IMR-90 (cell line): ENCODE results near the gene SLC34A2. TPM values are rescaled to one million over a fixed set of nuclear protein-coding genes. Genes with fewer than 3 reads are reported as not detected.

ENCODE experiments used
- ATAC-seq: fragments of 200-7000 bp; cut with Tn5 transposase; 2 replicates; pipeline ENCODE4 v1.9.1; 2020; ENCODE audit warnings: low read depth, mild to moderate bottlenecking, moderate library complexity
- BruUV-seq: library from RNA; stranded (reverse); fragments of 400-500 nt; replicated peaks from 2 replicates; lab custom pipeline; 2021; lab: Mats Ljungman, UMichigan
- CTCF ChIA-PET: fragments of 300-600 bp; formaldehyde crosslinking; extraction: SDS; loops from one replicate; lab custom pipeline; 2021; ENCODE audit warnings: antibody characterized with exemption; lab: Yijun Ruan, JAX
- POLR2A ChIA-PET: fragments of 300-600 bp; sonication (Branson Sonifier 250); formaldehyde crosslinking; loops from one replicate; lab custom pipeline; 2022; ENCODE audit warnings: antibody characterized with exemption; ENCODE audit not compliant: unreplicated experiment; lab: Charles Lee
- DNase-seq: peaks from one replicate; pipeline ENCODE4 v3.0.0; 2013
- H2AFZ ChIP-seq: replicated peaks from 2 replicates; pipeline ENCODE3; 2013; ENCODE audit warnings: low read length, mild to moderate bottlenecking; ENCODE audit not compliant: poor library complexity
- H2AK5ac ChIP-seq: 2 replicates; pipeline ENCODE4 v1.6.1; 2013; ENCODE audit warnings: low read depth, low read length, inconsistent platforms
- H2AK9ac ChIP-seq: replicated peaks from 2 replicates; pipeline ENCODE3; 2013; ENCODE audit warnings: mild to moderate bottlenecking, low read depth, low read length, moderate library complexity; ENCODE audit not compliant: poor library complexity
- H2BK120ac ChIP-seq: 2 replicates; pipeline ENCODE4 v1.6.1; 2013; ENCODE audit warnings: low read depth, low read length, inconsistent platforms
- H2BK15ac ChIP-seq: 3 replicates; pipeline ENCODE4 v1.6.1; 2013; ENCODE audit warnings: low read depth, low read length, inconsistent platforms
- H2BK20ac ChIP-seq: 2 replicates; pipeline ENCODE4 v1.6.1; 2013; ENCODE audit warnings: low read depth, mild to moderate bottlenecking, inconsistent platforms, low read length, moderate library complexity
- H2BK5ac ChIP-seq: 2 replicates; pipeline ENCODE4 v1.6.1; 2013; ENCODE audit warnings: mild to moderate bottlenecking, low read depth, low read length, inconsistent platforms; ENCODE audit not compliant: poor library complexity, severe bottlenecking
- H3K14ac ChIP-seq: replicated peaks from 2 replicates; pipeline ENCODE4 v1.6.1; 2013; ENCODE audit warnings: low read depth, low read length, inconsistent platforms
- H3K18ac ChIP-seq: 2 replicates; pipeline ENCODE4 v1.6.1; 2013; ENCODE audit warnings: low read depth, low read length, control low read depth
- H3K23ac ChIP-seq: 2 replicates; pipeline ENCODE4 v1.6.1; 2013; ENCODE audit warnings: low read depth, low read length, inconsistent platforms
- H3K27ac ChIP-seq: 2 replicates; pipeline ENCODE4 v1.5.1; 2013; ENCODE audit warnings: mild to moderate bottlenecking, control low read depth, low read length; ENCODE audit not compliant: insufficient read depth
- H3K27me3 ChIP-seq: 2 replicates; pipeline ENCODE4 v1.6.1; 2013; ENCODE audit warnings: low read length; ENCODE audit not compliant: control insufficient read depth, insufficient read depth
- H3K36me3 ChIP-seq: 2 replicates; pipeline ENCODE4 v1.6.1; 2013; ENCODE audit warnings: low read length, mixed read lengths; ENCODE audit not compliant: control insufficient read depth, insufficient read depth
- H3K4ac ChIP-seq: 2 replicates; pipeline ENCODE4 v1.6.1; 2013; ENCODE audit warnings: low read depth, low read length, inconsistent platforms
- H3K4me1 ChIP-seq: 2 replicates; pipeline ENCODE4 v1.6.1; 2013; ENCODE audit warnings: low read length, mixed read lengths; ENCODE audit not compliant: control insufficient read depth, insufficient read depth
- H3K4me2 ChIP-seq: 2 replicates; pipeline ENCODE4 v1.6.1; 2013; ENCODE audit warnings: low read depth, mild to moderate bottlenecking, control low read depth, low read length, moderate library complexity
- H3K4me3 ChIP-seq: 2 replicates; pipeline ENCODE4 v1.5.1; 2013; ENCODE audit warnings: low read depth, mild to moderate bottlenecking, control low read depth, low read length, moderate library complexity; ENCODE audit not compliant: insufficient read depth
- H3K56ac ChIP-seq: 2 replicates; pipeline ENCODE4 v1.6.1; 2013; ENCODE audit warnings: low read length, inconsistent platforms; ENCODE audit not compliant: insufficient read depth; ENCODE audit errors: extremely low read depth
- H3K79me1 ChIP-seq, 2 experiments: 2 replicates each; pipeline ENCODE4 v1.6.1; 2013; ENCODE audit warnings: low read length in 2 of 2, inconsistent platforms in 1 of 2, low read depth in 1 of 2
- H3K9ac ChIP-seq: 2 replicates; pipeline ENCODE4 v1.6.1; 2013; ENCODE audit warnings: low read depth, low read length, control low read depth
- H3K9me1 ChIP-seq: 2 replicates; pipeline ENCODE4 v1.6.1; 2013; ENCODE audit warnings: low read length, inconsistent platforms; ENCODE audit not compliant: insufficient read depth
- H3K9me3 ChIP-seq: 2 replicates; pipeline ENCODE4 v1.6.1; 2013; ENCODE audit warnings: low read length; ENCODE audit not compliant: control insufficient read depth, insufficient read depth
- H4K20me1 ChIP-seq: 2 replicates; pipeline ENCODE4 v1.6.1; 2013; ENCODE audit warnings: low read length, inconsistent platforms; ENCODE audit not compliant: insufficient read depth
- H4K5ac ChIP-seq: 2 replicates; pipeline ENCODE4 v1.6.1; 2013; ENCODE audit warnings: mild to moderate bottlenecking, low read depth, low read length, control low read depth
- H4K8ac ChIP-seq, 2 experiments: 2 replicates each; pipeline ENCODE4 v1.6.1; 2013; ENCODE audit warnings: low read depth in 2 of 2, low read length in 2 of 2, control low read depth in 1 of 2, inconsistent platforms in 1 of 2
- H4K91ac ChIP-seq: 2 replicates; pipeline ENCODE4 v1.6.1; 2013; ENCODE audit warnings: low read depth, low read length, inconsistent platforms; ENCODE audit not compliant: insufficient read depth
- FOS ChIP-seq: fragments of 150-350 bp; IDR thresholded peaks from 2 replicates; pipeline ENCODE4 v1.6.1; 2016; ENCODE audit warnings: low read depth, low read length
- MXI1 ChIP-seq: IDR thresholded peaks from 2 replicates; pipeline ENCODE4 v1.6.1; 2012; ENCODE audit warnings: low read depth, mild to moderate bottlenecking, low read length, moderate library complexity, borderline replicate concordance
- RFX5 ChIP-seq: IDR thresholded peaks from 2 replicates; pipeline ENCODE4 v1.8.0; 2012; ENCODE audit warnings: low read depth, mild to moderate bottlenecking, low read length, moderate library complexity
- SMC3 ChIP-seq: fragments of 150-350 bp; IDR thresholded peaks from 2 replicates; pipeline ENCODE4 v1.6.1; 2016; ENCODE audit warnings: low read depth, mild to moderate bottlenecking, antibody characterized with exemption, low read length, moderate library complexity
- WGBS, 2 experiments: methylation state at CpG; one replicate each; pipeline versions ENCODE4 v1.1.5 to v1.1.7; 2013; ENCODE audit warnings: missing lambda C conversion rate in 2 of 2; ENCODE audit not compliant: insufficient read length in 1 of 2; ENCODE audit errors: extremely low coverage in 2 of 2; 5-methylcytosine and 5-hydroxymethylcytosine counted together
- dilution Hi-C: fragments of 300-500 bp; cut with HindIII; formaldehyde crosslinking; loops from one replicate; pipeline ENCODE4 v1.14.3; 2018; ENCODE audit warnings: low sequenced_read_pairs; ENCODE audit not compliant: unreplicated experiment
- in situ Hi-C: fragments of 300-500 bp; cut with MboI; formaldehyde crosslinking; loops from 3 replicates; pipeline ENCODE4 v1.14.3; 2019; ENCODE audit warnings: low sequenced_read_pairs, inconsistent platforms, mixed read lengths
- intact Hi-C: fragments of 100-400 bp; cut with micrococcal nuclease; formaldehyde crosslinking; loops from 2 replicates; pipeline ENCODE4 v1.10.0; 2022
- polyA plus RNA-seq, 3 experiments: library from polyadenylated mRNA; depleted of rRNA; stranded (reverse); fragments of >200 nt; gene quantifications; 2 replicates each; pipeline ENCODE4 v1.2.3, GENCODE V29; 2012; ENCODE audit warnings: low replicate concordance in 1 of 3
- total RNA-seq: library from RNA; depleted of rRNA; stranded (reverse); fragments of >200 nt; gene quantifications from 2 replicates; pipeline ENCODE4 v1.2.3, GENCODE V29; 2012

The SLC34A2 gene
- total and polyA plus RNA-seq, 2 of the 4 experiments (the other 2 are of a cell fraction), result not detected

GRCh38 chr4:25696409-25696808 lies 40.8 kb downstream of the SLC34A2 start:
- H4K5ac ChIP-seq, result no peak overlapping the region
- H3K27ac ChIP-seq, result no peak overlapping the region
- DNase-seq (no peak), ATAC-seq (no peak)
- H2AK9ac ChIP-seq, result no peak overlapping the region
- no peak overlapping the region for H4K8ac ChIP-seq
- no peak overlapping the region for H3K14ac ChIP-seq
- H3K4ac ChIP-seq, result no peak overlapping the region
- no peak overlapping the region for H3K56ac ChIP-seq
- H2BK15ac ChIP-seq, result no peak overlapping the region
- H4K91ac ChIP-seq, result no peak overlapping the region
- no peaks in the 10 kb centered on the region for H3K9me1 ChIP-seq
- no TSS peak for BruUV-seq
- H2AK5ac ChIP-seq, result no peak overlapping the region
- H3K18ac ChIP-seq, result no peak overlapping the region
- no peaks in the 10 kb centered on the region for H3K79me1 ChIP-seq
- POLR2A ChIA-PET, result no interaction called here
- H2BK20ac ChIP-seq, result no peak overlapping the region
- no peak overlapping the region for H2BK5ac ChIP-seq
- no peaks in the 10 kb centered on the region for H3K9me3 ChIP-seq
- H3K4me2 ChIP-seq, result no peak overlapping the region
- H3K23ac ChIP-seq, result no peak overlapping the region
- H3K27me3 ChIP-seq, result peaks cover 4% of the 10 kb centered on the region
- intact Hi-C loops (no loop called here), dilution Hi-C loops (no loop called here), in situ Hi-C loops (no loop called here)
- H3K36me3 ChIP-seq, result no peaks in the 10 kb centered on the region
- CTCF ChIA-PET, result no interaction called here
- no peak overlapping the region for H3K4me3 ChIP-seq
- peaks cover 2% of the 10 kb centered on the region; the same call in 1 of the 2 replicates for H3K4me1 ChIP-seq
- H3K9ac ChIP-seq, result no peak overlapping the region
- no peak for TF ChIP-seq FOS
- no peak for TF ChIP-seq SMC3
- TF ChIP-seq RFX5, result no peak
- TF ChIP-seq MXI1, result no peak
- no peak overlapping the region for H2BK120ac ChIP-seq
- WGBS, 2 experiments, result 18% methylated on average over 4 of the region's 5 CpGs; no CpG with 5 or more reads in 1 of the 2 experiments
- no peak overlapping the region for H2AFZ ChIP-seq
- H4K20me1 ChIP-seq, result no peaks in the 10 kb centered on the region
